Adrenal gland (tissue), 19 donors: ENCODE measurements around the gene LSM14A. TPM values are rescaled to one million over a fixed set of nuclear protein-coding genes. Genes with fewer than 3 reads are reported as not detected.

ENCODE experiments used
- DNase-seq, 7 donors: peaks; one replicate each; pipeline ENCODE4 v3.0.0-alpha.2; 2019 to 2020
- H3K27ac ChIP-seq, 5 donors: fragments of 200-600 bp; sonication (generic) in 4 of 5; 1 replicate in 3 of 5; 2 replicates in 2 of 5; pipeline versions ENCODE4 v1.5.1 to v1.8.0; 2016 to 2020; ENCODE audit warnings: mild to moderate bottlenecking in 1 of 5
- H3K27me3 ChIP-seq: fragments of 200-600 bp; 2 replicates; pipeline ENCODE4 v1.8.0; 2021
- H3K36me3 ChIP-seq, 2 donors: fragments of 200-600 bp; replicated peaks in 1 of 2; 1 replicate in 1 of 2; 2 replicates in 1 of 2; pipeline versions ENCODE4 v1.5.1 to v1.8.0; 2018 to 2022
- H3K4me1 ChIP-seq, 2 donors: fragments of 200-600 bp; replicated peaks in 1 of 2; 1 replicate in 1 of 2; 2 replicates in 1 of 2; pipeline versions ENCODE4 v1.5.1 to v1.8.0; 2018 to 2021
- H3K4me3 ChIP-seq, 4 donors: fragments of 200-600 bp; sonication (generic) in 3 of 4; one replicate each; pipeline ENCODE4 v1.5.1; 2016 to 2018
- H3K9me3 ChIP-seq, 3 donors: fragments of 200-600 bp; sonication (generic) in 1 of 3; replicated peaks in 1 of 3; 1 replicate in 2 of 3; 2 replicates in 1 of 3; pipeline versions ENCODE4 v1.5.1 to v1.8.0; 2016 to 2021
- CTCF ChIP-seq, 6 experiments: fragments of 450-650 bp in 4 of 6; fragments of 200-600 bp in 2 of 6; sonication (generic) in 1 of 6; IDR thresholded peaks; 1 replicate in 5 of 6; 2 replicates in 1 of 6; pipeline versions ENCODE4 v1.5.1 to v1.8.0; 2016 to 2021; ENCODE audit warnings: antibody characterized with exemption in 6 of 6, mild to moderate bottlenecking in 2 of 6, moderate library complexity in 1 of 6
- POLR2A ChIP-seq, 2 donors: fragments of 450-650 bp; IDR thresholded peaks; one replicate each; pipeline ENCODE4 v1.6.1; 2017; ENCODE audit warnings: antibody characterized with exemption in 2 of 2, mild to moderate bottlenecking in 2 of 2, moderate library complexity in 1 of 2
- WGBS, 4 donors: extraction: QIAGEN DNeasy Blood & Tissue Kit in 2 of 4; methylation state at CpG; one replicate each; pipeline versions ENCODE4 v1.1.5 to v1.1.7; 2013 to 2017; 5-methylcytosine and 5-hydroxymethylcytosine counted together
- intact Hi-C, 2 donors: fragments of 100-400 bp; cut with DNase I; formaldehyde crosslinking; loops; one replicate each; pipeline versions ENCODE4 v1.14.1 to v1.15.0; 2022 to 2023
- long read RNA-seq, 10 donors: library from polyadenylated mRNA in 3 of 10; unstranded in 2 of 10; stranded (forward) in 1 of 10; transcript quantifications; one replicate each; pipeline ENCODE4 v2.0.0 and lab custom pipeline, GENCODE V29; 2021 to 2026
- polyA plus RNA-seq, 3 donors: library from polyadenylated mRNA; stranded (reverse); fragments of 200-250 nt in 2 of 3; fragments of 350-450 nt in 1 of 3; fragmentation: Illumina TruSeq in 1 of 3; extraction: RNeasy Lipid Tissue Mini Kit (QIAGEN cat#74804) in 1 of 3; gene quantifications; one replicate each; pipeline ENCODE4 v1.2.3, GENCODE V29; 2013 to 2014
- total RNA-seq, 9 donors: library from RNA; depleted of rRNA in 4 of 9; stranded (reverse); fragments of >200 nt in 4 of 9; fragments of 120-200 nt in 1 of 9; fragmentation: NEBNext Ultra II Directional in 1 of 9; extraction: Animal tissue kit (Norgen Biotek cat#: 25700) in 1 of 9; gene quantifications; one replicate each; pipeline versions ENCODE4 v1.1.0 to v1.2.4, GENCODE V29; 2013 to 2023
- donor health status: healthy with polysubstance abuse.
- donor health status: Bipolar disorder and iron deficiency.
- donor health status: DM: yes; HTN: yes; CAD: no.
- donor health status: DM: no; HTN: no; CAD: no.
- donor health status: DM: no; HTN: no; CAD: no.
- donor health status: DM: yes; HTN: yes; CAD: no.

LSM14A gene
- 100 to 1,000 TPM in 4 of 9 donors, 10 to 100 TPM in 5; 46.6 to 130 (median 94.9) TPM for total RNA-seq
- polyA plus RNA-seq = 10 to 100 TPM; 44.5 to 91.0 (median 74.2) TPM
- long read RNA-seq, donor 1, transcript LSM14A-203 (10 exons, 3,596 nt) = major isoform, 5 of 18 reads
- long read RNA-seq, donor 1, partial matches to known transcripts = 11 of 18 reads
- long read RNA-seq, donor 1, other reads (novel, unspliced or antisense) = 0 of 18 reads
- long read RNA-seq, donor 2, transcript LSM14A-203 (10 exons, 3,596 nt) = major isoform, 7 of 19 reads
- long read RNA-seq, donor 2, partial matches to known transcripts = 8 of 19 reads
- long read RNA-seq, donor 2, other reads (novel, unspliced or antisense) = 0 of 19 reads
- long read RNA-seq, donor 3, partial matches to known transcripts = 9 of 18 reads
- long read RNA-seq, donor 3, other reads (novel, unspliced or antisense) = 0 of 18 reads
- long read RNA-seq, donor 4, transcript LSM14A-203 (10 exons, 3,596 nt) = major isoform, 10 of 27 reads
- long read RNA-seq, donor 4, partial matches to known transcripts = 11 of 27 reads
- long read RNA-seq, donor 4, other reads (novel, unspliced or antisense) = 1 of 27 reads
- long read RNA-seq, donor 5, transcript LSM14A-203 (10 exons, 3,596 nt) = major isoform, 99 of 169 reads
- long read RNA-seq, donor 5, transcript LSM14A-201 (11 exons, 3,424 nt) = minor isoform, 36 of 169 reads
- long read RNA-seq, donor 5, partial matches to known transcripts = 6 of 169 reads
- long read RNA-seq, donor 5, other reads (novel, unspliced or antisense) = 28 of 169 reads
- long read RNA-seq, donor 6, transcript LSM14A-201 (11 exons, 3,424 nt) = major isoform, 6 of 26 reads
- long read RNA-seq, donor 6, transcript LSM14A-203 (10 exons, 3,596 nt) = major isoform, 6 of 26 reads
- long read RNA-seq, donor 6, partial matches to known transcripts = 6 of 26 reads
- long read RNA-seq, donor 6, other reads (novel, unspliced or antisense) = 8 of 26 reads
- long read RNA-seq, donor 7, partial matches to known transcripts = 33 of 35 reads
- long read RNA-seq, donor 7, other reads (novel, unspliced or antisense) = 0 of 35 reads
- long read RNA-seq, donor 8, partial matches to known transcripts = 16 of 23 reads
- long read RNA-seq, donor 8, other reads (novel, unspliced or antisense) = 0 of 23 reads
- long read RNA-seq, donor 9, transcript LSM14A-203 (10 exons, 3,596 nt) = major isoform, 10 of 28 reads
- long read RNA-seq, donor 9, partial matches to known transcripts = 15 of 28 reads
- long read RNA-seq, donor 9, other reads (novel, unspliced or antisense) = 0 of 28 reads
- long read RNA-seq, donor 10, transcript LSM14A-203 (10 exons, 3,596 nt) = major isoform, 7 of 50 reads
- long read RNA-seq, donor 10, partial matches to known transcripts = 41 of 50 reads
- long read RNA-seq, donor 10, other reads (novel, unspliced or antisense) = 0 of 50 reads

GRCh38 chr19:34171877-34172660 is at the start of gene LSM14A:
LSM14A (plus strand) TSS chr19:34172504; CDS start chr19:34172643, 139 bp downstream.
- no peaks in the 10 kb centered on the region for H3K9me3 ChIP-seq
- no peaks in the 10 kb centered on the region for H3K27me3 ChIP-seq
- no peaks in the 10 kb centered on the region for H3K36me3 ChIP-seq
- peaks cover 33 to 35% of the 10 kb centered on the region in 2 donors for H3K4me1 ChIP-seq
- peak; percentile 91 to 96 (median 94) for DNase-seq
- peak within 1 kb of the TSS; percentile 69 to 95 (median 86) for H3K4me3 ChIP-seq
- peak within 1 kb of the TSS; percentile 94 to 100 (median 99) for H3K27ac ChIP-seq
- TF ChIP-seq CTCF (IDR thresholded peaks at IDR 0.05) (no peak), POLR2A (IDR thresholded peaks at IDR 0.05) (peak; percentile 81)
- intact Hi-C loops = no loop called here
- 0 to 1% (median 0%) methylated on average over 40 to 83 of the region's 83 CpGs for WGBS, 4 donors

GRCh38 chr19:34124828-34125227 is 47.5 kb upstream of the LSM14A start:
- H3K9me3 ChIP-seq = no peaks in the 10 kb centered on the region
- TF ChIP-seq CTCF (IDR thresholded peaks at IDR 0.05) = no peak
- no peak for TF ChIP-seq POLR2A (IDR thresholded peaks at IDR 0.05)
- no peaks in the 10 kb centered on the region for H3K27me3 ChIP-seq
- WGBS, 4 donors = 11 to 33% (median 18%) methylated on average over 1 of the region's 1 CpG
- H3K4me3 ChIP-seq = no peak overlapping the region
- no peaks in the 10 kb centered on the region for H3K4me1 ChIP-seq
- no peak for DNase-seq
- intact Hi-C loops = no loop called here
- H3K27ac ChIP-seq = no peak overlapping the region
- H3K36me3 ChIP-seq = no peaks in the 10 kb centered on the region

GRCh38 chr19:34126966-34127365 is 45.3 kb upstream of the LSM14A start:
- no peaks in the 10 kb centered on the region for H3K36me3 ChIP-seq
- TF ChIP-seq POLR2A (IDR thresholded peaks at IDR 0.05) (no peak), CTCF (IDR thresholded peaks at IDR 0.05) (no peak)
- no peaks in the 10 kb centered on the region for H3K4me1 ChIP-seq
- no peaks in the 10 kb centered on the region for H3K27me3 ChIP-seq
- 71 to 89% (median 85%) methylated on average over 4 to 8 of the region's 8 CpGs for WGBS, 4 donors
- H3K4me3 ChIP-seq = no peak overlapping the region
- H3K27ac ChIP-seq = no peak overlapping the region
- intact Hi-C loops = no loop called here
- H3K9me3 ChIP-seq = no peaks in the 10 kb centered on the region
- DNase-seq = no peak
